ENCODE data around the gene CKAP4. TPM values are rescaled to one million over a fixed set of nuclear protein-coding genes. Genes with fewer than 3 reads are reported as not detected.

CKAP4 gene
- total RNA-seq, 1 donor from 2014 or later: 24.1 TPM

GRCh38 chr12:106214571-106214970, 33.2 kb downstream of the CKAP4 start:
- DNase-seq (ENCODE audit: low spot score in 2 of 2): no peak
- FAIRE-seq: no peak

- DNase-seq (ENCODE audit: low spot score in 2 of 2) (no peak), FAIRE-seq (no peak)
Measured at GRCh38 chr12:106213662-106214061, 34.2 kb downstream of the CKAP4 start.

GRCh38 chr12:106211973-106212372, 35.8 kb downstream of the CKAP4 start:
- no peak for DNase-seq (ENCODE audit: low spot score in 2 of 2)
- no peak for FAIRE-seq

GRCh38 chr12:106205208-106206069, 42.4 kb downstream of the CKAP4 start:
- FAIRE-seq (no peak), DNase-seq (ENCODE audit: low spot score in 2 of 2) (no peak)

- DNase-seq (ENCODE audit: low spot score in 2 of 2) (no peak), FAIRE-seq (no peak)
Measured at GRCh38 chr12:106204312-106204711, 43.5 kb downstream of the CKAP4 start.

- FAIRE-seq: no peak
Measured at GRCh38 chr12:106197906-106198623, 49.8 kb downstream of the CKAP4 start.

GRCh38 chr12:106195621-106196027, 52.2 kb downstream of the CKAP4 start:
- DNase-seq (ENCODE audit: low spot score in 2 of 2) (no peak), FAIRE-seq (no peak)

More at GRCh38 chr12:106197906-106198623, 49.8 kb downstream of the CKAP4 start:
- no peak for DNase-seq (ENCODE audit: low spot score in 2 of 2)

GRCh38 chr12:106194351-106194750, 53.5 kb downstream of the CKAP4 start:
- DNase-seq (ENCODE audit: low spot score in 2 of 2) (no peak), FAIRE-seq (no peak)

GRCh38 chr12:106193394-106194215, 54.2 kb downstream of the CKAP4 start:
- DNase-seq (ENCODE audit: low spot score in 2 of 2) (no peak), FAIRE-seq (no peak)

GRCh38 chr12:106192659-106193393, 55.0 kb downstream of the CKAP4 start:
- FAIRE-seq: no peak

GRCh38 chr12:106190581-106190980, 57.2 kb downstream of the CKAP4 start:
- FAIRE-seq (no peak), DNase-seq (ENCODE audit: low spot score in 2 of 2) (no peak)

More at GRCh38 chr12:106192659-106193393, 55.0 kb downstream of the CKAP4 start:
- DNase-seq (ENCODE audit: low spot score in 2 of 2): no peak

- DNase-seq (ENCODE audit: low spot score in 2 of 2): no peak
- FAIRE-seq: no peak
Measured at GRCh38 chr12:106189341-106189740, 58.5 kb downstream of the CKAP4 start.

- no peak for DNase-seq (ENCODE audit: low spot score in 2 of 2)
- no peak for FAIRE-seq
Measured at GRCh38 chr12:106188256-106188655, 59.6 kb downstream of the CKAP4 start.

Small RNAs within 50 kb of the gene (small RNA-seq; reads per million reads assigned to genes)
- gene RNU7-94P: not detected

Other genes with a start within 250 kb of the CKAP4 start
- 54.6 TPM for gene NUAK1, start 109.1 kb downstream of the CKAP4 start, total RNA-seq
- 47.3 TPM for gene TCP11L2, start 54.7 kb upstream of the CKAP4 start, total RNA-seq
- gene POLR3B, start 109.7 kb upstream of the CKAP4 start, total RNA-seq: 16.3 TPM